Fibroblast of peridontal ligament (primary cell): ENCODE data around the gene PLGRKT.
A peak's percentile ranks its signal among the peaks of the same experiment; 100 is the strongest.
"Not testable (repeated sequence)": the region's sequence is repeated elsewhere in the genome, so short reads cannot be mapped to it uniquely, and the experiment has no call there.

Experiments
- DNase-seq: peaks from one replicate; pipeline ENCODE4 v3.0.0-alpha.2; 2010; ENCODE audit errors: extremely low read depth

Gene PLGRKT

DNA sequence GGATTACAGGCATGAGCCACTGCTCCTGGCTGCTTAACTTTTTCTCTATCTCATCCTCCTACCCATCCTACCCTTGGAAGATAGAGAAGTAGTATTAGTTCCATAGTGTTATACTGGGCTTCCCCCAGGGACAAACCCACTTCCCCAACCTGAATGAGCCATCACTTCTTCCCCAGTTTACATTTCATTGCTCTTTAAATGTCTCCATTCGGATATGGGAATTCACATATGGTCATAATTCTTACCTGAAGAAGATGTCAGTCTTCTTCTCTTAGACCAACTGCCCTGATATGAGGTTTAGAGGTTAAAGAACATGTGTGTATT, 14.5 kb upstream of the PLGRKT start:
- no peak for DNase-seq

DNA sequence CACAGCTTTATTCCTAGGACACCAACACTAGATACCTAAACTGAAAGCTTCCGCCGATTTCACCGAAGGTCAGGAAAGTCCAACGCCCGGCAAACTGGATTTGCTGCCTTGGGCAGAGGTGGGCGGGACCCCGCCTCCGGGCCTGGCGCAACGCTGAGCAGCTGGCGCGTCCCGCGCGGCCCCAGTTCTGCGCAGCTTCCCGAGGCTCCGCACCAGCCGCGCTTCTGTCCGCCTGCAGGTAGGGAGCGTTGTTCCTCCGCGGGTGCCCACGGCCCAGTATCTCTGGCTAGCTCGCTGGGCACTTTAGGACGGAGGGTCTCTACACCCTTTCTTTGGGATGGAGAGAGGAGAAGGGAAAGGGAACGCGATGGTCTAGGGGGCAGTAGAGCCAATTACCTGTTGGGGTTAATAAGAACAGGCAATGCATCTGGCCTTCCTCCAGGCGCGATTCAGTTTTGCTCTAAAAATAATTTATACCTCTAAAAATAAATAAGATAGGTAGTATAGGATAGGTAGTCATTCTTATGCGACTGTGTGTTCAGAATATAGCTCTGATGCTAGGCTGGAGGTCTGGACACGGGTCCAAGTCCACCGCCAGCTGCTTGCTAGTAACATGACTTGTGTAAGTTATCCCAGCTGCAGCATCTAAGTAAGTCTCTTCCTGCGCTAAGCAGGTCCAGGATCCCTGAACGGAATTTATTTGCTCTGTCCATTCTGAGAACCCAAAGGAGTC, 12.8 kb upstream of the PLGRKT start, which contains the start of gene CD274:
Gene CD274 (plus strand): TSS at position 184 of the 733 bp plus-strand sequence. CDS start 5,572 bp downstream, outside the sequence.
- peak; percentile 80 for DNase-seq

DNA sequence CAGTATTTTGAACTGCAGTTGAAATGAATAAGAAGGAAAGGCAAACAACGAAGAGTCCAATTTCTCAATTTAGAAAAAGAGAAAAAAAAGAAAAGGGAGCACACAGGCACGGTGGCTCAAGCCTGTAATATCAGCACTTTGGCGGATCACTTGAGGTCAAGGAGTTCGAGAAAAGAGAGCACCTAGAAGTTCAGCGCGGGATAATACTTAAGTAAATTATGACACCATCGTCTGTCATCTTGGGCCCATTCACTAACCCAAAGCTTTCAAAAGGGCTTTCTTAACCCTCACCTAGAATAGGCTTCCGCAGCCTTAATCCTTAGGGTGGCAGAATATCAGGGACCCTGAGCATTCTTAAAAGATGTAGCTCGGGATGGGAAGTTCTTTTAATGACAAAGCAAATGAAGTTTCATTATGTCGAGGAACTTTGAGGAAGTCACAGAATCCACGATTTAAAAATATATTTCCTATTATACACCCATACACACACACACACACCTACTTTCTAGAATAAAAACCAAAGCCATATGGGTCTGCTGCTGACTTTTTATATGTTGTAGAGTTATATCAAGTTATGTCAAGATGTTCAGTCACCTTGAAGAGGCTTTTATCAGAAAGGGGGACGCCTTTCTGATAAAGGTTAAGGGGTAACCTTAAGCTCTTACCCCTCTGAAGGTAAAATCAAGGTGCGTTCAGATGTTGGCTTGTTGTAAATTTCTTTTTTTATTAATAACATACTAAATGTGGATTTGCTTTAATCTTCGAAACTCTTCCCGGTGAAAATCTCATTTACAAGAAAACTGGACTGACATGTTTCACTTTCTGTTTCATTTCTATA, 12.0 kb upstream of the PLGRKT start:
- DNase-seq: peak; percentile 28

DNA sequence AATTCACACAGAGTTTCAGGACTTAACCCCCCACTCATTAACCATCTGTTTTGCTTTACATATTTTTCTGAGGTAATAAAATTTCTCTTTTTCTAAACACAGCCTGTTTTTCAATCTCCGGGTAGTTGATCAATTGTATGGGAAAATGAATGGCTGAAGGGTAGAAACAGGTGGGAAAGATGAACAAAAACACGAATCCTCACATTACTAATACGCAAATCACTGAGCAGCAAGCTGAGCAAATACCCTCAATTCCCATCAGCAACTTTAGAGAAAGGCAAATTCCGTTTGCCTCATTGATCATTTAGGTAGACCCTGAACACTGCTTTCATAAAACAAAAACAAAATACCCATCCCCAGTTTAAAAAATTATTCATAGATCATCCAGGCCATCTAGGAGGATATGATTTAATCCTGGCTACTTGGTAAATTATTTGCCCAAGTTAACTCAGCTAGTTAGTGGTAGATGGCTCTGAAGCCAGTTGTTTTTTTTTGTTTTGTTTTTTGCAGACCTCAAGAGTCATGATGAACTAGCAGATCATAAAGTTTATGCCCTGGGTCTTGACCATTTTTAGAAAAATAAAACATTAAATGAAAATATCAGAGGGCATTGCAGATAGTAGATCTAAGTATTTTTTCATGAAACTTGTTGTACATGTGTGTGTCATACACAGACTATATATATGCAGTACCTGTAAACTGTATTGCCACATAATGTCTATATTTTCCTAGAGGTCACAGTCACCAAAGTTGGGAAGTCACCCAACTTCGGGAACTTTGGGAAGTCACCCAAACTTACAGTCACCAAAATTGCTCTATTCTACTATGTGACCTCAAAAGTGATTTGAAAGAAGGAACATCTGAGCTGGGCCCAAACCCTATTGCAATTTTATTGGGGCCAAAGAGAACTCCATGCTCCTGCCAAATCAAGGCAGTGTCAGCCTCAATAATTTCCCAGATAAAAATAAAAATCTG, 11.0 kb upstream of the PLGRKT start:
- DNase-seq: no peak

DNA sequence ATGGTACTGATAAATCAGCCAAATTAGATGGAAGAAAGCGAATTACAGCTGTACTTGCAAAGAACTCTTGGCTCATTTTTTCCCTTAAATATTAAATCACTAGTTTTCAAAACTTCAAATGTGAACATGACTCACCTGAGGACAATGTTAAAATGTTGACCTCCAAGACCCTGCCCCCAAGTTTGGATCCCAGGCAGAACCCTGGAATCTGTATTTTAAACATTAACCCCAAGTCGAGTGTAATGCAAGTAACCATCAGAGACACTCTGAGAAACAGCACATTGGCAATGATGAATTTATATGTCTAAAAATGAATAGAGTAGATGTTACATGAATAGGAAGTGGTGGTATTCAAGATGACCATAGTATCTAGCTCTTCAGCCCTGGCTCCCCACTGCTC, 10.3 kb upstream of the PLGRKT start:
- DNase-seq: no peak

DNA sequence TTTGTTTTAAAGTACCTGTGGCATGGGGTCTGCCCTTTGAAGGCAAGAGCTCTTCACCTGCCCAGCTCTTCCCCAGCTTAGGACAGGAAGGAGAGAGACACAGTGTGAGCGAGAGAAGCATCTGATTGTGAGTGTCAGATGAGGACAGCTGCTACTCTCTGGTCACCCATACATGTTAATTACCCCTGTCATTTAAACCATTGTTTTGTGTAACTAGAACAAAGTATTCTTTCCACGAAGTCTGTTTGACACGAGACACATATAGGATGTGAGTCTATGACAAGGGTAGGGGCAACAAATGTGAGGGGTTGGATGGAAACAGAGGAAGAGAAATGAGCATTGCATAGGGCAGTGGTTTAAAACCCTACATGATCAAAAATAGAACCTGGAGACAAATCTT, 9.6 kb upstream of the PLGRKT start:
- DNase-seq: no peak

DNA sequence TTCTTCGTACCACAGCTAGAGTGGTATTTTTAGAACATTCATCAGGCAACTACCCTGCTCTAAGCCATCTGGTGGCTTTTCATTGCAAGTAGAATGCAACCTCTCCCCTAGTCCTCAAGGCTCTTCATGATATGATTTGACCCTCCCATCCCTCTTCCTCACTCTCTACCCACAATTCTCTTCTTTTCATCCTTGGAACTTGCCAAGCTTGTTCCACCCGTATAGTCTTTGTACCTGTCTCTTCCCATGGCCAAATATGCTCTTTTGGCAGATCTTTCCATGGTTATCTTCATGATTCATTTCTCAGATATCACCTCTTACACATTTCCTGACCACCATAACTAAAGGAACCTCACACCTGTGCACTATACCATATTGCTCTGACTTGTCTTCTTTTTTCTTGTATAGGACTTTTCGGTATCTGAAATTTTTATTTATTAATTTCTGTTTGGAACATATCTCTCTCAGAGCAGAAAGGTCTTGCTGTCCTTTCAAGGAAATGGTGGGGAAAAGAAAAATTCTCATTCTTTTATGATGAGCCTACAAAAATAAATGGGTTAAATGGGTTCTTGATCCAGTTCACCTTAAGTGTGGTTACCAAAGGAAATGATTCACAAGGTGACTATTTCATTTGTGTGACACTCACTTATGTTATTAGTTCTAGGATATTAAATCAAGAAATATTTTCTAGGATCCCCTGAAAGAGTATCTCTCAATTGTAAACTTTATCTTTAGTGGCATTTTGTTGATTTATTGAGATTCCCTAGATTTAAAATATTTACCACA, 8.9 kb upstream of the PLGRKT start:
- no peak for DNase-seq

DNA sequence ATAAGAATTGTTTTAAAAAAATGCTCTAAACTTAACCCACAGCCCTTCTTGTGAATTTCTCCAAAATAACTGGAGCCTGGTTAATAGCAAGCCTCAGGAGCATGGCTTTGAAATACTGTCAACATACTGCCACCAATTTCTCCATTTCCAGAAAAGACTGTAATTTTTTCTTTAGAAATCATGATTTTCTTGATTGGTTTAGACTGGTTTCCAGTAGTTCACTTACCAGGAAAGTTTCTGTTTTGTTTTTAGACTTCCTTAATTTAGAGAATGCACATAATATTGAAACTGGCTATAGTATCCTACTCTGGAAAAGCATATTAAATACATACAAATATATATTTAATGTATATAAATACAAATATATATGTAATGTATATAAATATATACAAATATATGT, 8.2 kb upstream of the PLGRKT start:
- no peak for DNase-seq

DNA sequence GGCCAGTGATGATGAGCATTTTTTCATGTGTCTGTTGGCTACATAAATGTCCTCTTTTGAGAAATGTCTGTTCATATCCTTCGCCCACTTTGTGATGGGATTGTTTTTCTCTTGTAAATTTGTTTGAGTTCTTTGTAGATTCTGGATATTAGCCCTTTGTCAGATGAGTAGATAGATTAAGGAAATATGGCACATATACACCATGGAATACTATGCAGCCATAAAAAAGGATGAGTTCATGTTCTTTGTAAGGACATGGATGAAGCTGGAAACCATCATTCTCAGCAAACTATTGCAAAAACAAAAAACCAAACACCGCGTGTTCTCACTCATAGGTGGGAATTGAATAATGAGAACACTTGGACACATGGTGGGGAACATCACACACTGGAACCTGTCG, 7.4 kb upstream of the PLGRKT start:
- DNase-seq: not testable (repeated sequence)

DNA sequence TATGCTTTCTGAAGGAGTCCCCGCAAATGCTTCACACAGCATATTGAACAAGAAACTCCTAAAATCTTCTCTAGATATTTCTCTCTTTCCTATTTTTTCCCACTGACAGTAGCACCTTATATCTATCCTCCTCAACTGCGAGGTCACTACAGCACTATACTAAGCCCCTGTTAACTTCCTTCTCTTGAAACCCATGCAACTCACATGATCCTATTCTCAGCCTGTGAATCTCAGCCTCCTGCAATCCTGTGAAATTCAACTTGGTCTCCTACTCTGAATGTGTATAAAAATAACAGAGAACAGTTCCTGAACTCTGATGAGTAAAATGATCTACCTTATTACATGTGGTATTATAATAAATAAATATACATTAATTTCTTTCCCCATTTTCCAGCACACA, 6.1 kb upstream of the PLGRKT start:
- DNase-seq: no peak

DNA sequence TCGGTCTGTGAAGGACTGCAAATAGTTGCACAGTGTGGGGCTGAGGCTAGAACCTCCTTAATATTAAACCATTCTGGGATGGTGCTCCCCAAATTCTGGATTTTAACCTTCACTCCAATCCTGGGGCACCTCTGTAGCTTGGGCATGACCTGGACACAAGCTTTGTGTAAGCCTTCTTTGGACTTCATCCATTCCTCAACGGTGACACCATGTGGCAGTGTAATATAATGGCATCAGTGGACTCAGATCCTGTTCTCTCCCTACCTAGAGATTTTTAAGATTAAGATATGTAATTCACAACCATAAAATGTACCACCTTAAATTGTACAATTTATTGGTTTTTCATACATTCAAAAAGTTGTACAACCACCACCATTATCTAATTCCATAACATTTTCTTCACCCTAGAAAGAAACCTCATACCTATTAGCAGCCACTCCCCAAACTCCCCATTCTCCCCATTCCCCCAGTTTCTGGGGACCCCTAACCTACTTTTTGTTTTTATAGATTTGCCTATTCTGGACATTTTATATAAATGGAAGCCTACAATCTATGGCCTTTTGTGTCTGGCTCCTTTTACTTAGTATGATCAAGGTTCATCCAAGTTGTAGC, 4.8 kb upstream of the PLGRKT start:
- peak; percentile 75 for DNase-seq

DNA sequence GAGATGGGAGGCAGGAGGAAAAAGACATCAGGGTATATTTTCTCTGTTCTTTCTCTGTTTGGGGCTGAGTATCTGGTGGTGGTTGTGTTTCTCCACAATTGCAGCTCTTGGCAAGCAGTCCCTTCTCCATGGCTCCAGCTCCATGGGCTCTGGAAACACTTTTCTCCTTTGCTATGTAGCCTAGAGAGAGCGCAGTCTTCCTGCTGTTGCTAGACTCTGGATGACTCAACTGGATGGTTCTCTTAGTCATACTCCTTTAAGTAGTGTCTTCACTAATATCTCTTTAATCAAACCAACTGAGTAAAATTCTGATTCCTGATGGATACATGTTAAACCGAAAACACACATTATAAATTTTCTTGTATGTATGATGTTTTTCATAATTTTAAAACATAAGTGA, 3.3 kb upstream of the PLGRKT start:
- DNase-seq: peak; percentile 44

DNA sequence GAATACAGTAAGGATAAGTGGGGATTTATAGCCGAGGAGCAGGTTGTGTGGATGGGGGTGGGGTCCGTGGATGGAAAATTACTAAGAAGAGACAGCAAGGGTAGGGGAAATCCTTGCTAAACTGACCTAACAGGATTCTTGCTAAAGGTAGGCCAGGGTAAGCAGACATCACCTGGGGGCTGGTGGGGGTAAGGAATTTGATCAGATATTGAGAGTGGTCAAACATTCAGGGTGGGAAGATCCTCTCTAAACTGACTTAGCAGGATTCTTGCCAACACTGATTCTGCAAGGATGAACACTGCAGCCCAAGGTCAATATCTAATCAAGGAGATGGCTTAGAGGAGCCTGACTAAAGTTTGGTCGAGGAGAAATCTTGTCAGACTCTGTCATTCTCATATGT, 2.7 kb upstream of the PLGRKT start:
- DNase-seq: no peak

DNA sequence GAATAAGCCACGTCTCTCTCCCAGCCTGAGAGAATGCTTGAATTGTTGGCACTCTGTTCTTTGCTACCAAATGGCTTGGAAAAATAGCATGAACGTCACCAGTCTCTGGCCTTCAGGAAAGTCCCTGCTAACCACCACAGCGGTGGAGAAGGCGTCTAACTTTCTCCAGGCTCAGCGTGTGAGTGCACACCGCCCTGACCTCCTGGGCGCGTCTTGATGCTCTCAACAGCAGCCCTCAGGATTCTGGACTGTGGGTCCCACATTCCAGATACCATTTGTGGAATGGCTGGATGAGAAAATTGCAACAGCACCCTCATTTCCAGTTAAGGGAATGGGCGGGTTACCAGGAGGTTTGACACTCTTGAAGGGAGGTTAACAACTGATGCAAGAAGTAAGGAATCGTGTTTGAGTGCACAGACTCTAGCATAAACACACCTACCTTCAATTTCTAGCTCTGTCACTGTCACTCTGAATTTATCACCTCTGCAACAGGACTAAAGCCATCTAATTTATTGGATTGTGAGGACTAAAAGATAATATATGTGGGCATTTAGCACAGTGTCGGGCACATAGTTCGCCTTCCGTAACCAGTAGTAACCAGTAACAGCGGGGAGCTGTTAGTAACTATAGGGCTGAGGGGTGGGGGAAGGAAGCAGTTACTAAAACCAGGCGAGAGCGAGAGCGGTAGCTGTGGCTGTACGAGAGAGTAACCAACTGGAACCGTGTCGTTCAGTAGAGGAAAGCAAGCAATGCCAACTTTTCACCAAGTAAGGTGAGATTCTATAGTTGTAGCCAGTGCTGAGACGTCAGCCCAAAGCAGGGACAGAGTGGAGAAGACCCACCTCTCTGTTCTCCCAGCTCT, 807 bp upstream of the PLGRKT start:
- peak; percentile 51 for DNase-seq

DNA sequence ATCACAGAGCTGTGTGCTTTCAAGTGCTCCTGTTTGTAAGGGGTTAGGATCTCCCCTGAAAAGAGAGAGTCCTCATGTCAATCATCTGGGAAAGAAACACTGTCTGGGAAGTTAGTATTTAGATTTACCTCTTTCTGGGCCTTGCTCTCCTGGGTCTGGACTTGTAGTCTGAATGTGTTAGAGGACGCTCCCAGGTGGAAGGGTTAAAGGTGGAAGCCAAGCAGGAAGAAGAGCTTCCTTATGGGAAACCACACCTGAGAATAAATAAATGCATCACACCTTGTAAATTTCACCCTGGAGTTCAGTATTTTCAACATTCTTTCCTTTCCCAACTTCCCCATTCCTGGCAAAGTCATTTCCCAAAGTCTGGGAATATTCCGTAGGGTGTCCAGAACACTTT, 1.3 kb downstream of the PLGRKT start:
- no peak for DNase-seq

DNA sequence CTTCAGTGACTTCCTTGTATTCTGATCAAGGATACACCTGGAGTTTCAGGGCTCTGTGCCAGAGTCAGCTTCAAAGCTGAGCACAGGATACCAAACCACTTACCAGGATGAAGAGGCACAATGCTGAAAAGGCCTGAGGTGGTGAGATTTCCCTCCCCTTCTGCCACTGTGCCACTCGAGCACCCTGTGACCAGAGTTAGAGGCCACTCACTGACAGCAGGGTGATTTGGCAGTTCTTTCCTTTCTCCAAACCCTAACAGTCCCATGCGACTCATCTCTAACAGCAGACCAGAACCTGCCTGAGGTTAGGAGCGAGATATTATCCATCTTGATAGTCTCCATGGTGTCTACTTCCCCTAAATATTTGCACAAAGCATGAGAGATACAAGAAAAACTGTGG, 1.8 kb downstream of the PLGRKT start:
- DNase-seq: no peak

DNA sequence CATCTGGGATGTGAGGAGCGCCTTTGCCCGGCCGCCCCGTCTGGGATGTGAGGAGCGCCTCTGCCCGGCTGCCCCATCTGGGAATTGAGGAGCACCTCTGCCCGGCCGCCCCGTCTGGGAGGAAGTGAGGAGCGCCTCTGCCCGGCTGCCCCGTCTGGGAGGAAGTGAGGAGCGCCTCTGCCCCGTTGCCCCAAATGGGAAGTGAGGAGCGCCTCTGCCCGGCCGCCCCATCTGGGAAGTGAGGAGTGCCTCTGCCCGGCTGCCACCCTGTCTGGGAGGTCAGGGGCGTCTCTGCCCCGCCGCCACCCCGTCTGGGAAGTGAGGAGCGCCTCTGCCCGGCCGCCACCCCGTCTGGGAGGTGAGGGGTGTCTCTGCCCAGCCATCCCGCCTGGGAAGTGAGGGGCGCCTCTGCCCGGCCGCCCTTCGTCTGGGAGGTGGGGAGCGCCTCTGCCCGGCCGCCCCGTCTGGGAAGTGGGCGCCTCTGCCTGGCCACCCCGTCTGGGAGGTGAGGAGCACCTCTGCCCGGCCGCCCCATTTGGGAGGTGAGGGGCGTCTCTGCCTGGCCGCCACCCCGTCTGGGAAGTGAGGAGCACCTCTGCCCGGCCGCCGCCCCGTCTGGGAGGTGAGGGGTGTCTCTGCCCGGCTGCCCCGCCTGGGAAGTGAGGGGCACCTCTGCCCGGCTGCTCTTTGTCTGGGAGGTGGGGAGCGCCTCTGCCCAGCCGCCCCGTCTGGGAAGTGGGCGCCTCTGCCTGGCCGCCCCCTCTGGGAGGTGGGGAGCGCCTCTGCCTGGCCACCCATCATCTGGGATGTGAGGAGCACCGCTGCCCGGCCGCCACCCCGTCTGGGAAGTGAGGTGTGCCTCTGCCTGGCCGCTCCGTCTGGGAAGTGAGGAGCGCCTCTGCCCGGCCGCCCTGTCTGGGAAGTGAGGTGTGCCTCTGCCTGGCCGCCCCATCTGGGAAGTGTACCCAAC, 3.6 kb downstream of the PLGRKT start:
- DNase-seq: not testable (repeated sequence)

DNA sequence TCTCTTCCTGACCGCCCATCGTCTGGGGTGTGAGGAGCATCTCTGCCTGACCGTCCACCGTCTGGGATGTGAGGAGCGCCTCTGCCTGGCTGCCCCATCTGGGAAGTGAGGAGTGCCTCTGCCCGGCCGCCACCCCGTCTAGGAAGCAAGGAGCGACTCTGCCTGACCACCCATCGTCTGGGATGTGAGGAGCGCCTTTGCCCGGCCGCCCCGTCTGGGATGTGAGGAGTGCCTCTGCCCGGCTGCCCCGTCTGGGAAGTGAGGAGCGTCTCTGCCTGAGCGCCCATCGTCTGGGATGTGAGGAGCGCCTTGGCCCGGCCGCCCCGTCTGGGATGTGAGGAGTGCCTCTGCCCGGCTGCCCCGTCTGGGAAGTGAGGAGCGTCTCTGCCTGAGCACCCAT, 4.4 kb downstream of the PLGRKT start:
- DNase-seq: not testable (repeated sequence)

DNA sequence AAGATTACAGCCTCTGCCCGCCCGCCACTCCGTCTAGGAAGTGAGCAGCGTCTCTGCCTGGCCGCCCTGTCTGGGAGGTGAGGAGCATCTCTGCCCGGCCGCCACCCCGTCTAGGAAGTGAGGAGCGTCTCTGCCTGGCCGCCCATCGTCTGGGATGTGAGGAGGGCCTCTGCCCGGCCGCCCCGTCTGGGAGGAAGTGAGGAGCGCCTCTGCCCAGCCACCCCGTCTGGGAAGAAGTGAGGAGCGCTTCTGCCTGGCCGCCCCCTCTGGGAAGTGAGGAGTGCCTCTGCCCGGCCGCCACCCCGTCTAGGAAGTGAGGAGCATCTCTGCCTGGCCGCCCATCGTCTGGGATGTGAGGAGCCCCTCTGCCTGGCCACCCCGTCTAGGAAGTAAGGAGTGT, 4.8 kb downstream of the PLGRKT start:
- DNase-seq: not testable (repeated sequence)
